Ascending aorta (tissue), 2 donors: Measurements from ENCODE around the gene AFF3. TPM values are rescaled to one million over a fixed set of nuclear protein-coding genes. Genes with fewer than 3 reads are reported as not detected.

ENCODE experiments used
- DNase-seq, 2 donors: peaks; one replicate each; pipeline ENCODE4 v3.0.0-alpha.2; 2019; ENCODE audit warnings: low spot score in 2 of 2
- H3K27ac ChIP-seq, 2 donors: fragments of 200-600 bp; sonication (generic); one replicate each; pipeline ENCODE4 v1.5.1; 2016 to 2017; ENCODE audit warnings: mild to moderate bottlenecking in 1 of 2
- H3K27me3 ChIP-seq: fragments of 200-600 bp; sonication (generic); one replicate; pipeline ENCODE4 v1.5.1; 2017
- H3K36me3 ChIP-seq, 2 donors: fragments of 200-600 bp; sonication (generic); one replicate each; pipeline ENCODE4 v1.5.1; 2016
- H3K4me1 ChIP-seq, 2 donors: fragments of 200-600 bp; sonication (generic); one replicate each; pipeline ENCODE4 v1.5.1; 2016 to 2017; ENCODE audit warnings: mild to moderate bottlenecking in 1 of 2
- H3K4me3 ChIP-seq, 2 donors: fragments of 200-600 bp; sonication (generic); one replicate each; pipeline ENCODE4 v1.5.1; 2016 to 2017; ENCODE audit warnings: mild to moderate bottlenecking in 1 of 2
- H3K9me3 ChIP-seq, 2 donors: fragments of 200-600 bp; sonication (generic); one replicate each; pipeline ENCODE4 v1.5.1; 2016
- CTCF ChIP-seq, 3 experiments: fragments of 200-600 bp in 2 of 3; fragments of 450-650 bp in 1 of 3; sonication (generic) in 2 of 3; IDR thresholded peaks; one replicate each; pipeline ENCODE4 v1.5.1; 2016 to 2019; ENCODE audit warnings: antibody characterized with exemption in 3 of 3, mild to moderate bottlenecking in 1 of 3, moderate library complexity in 1 of 3
- intact Hi-C: fragments of 100-400 bp; cut with DNase I; formaldehyde crosslinking; loops from one replicate; pipeline ENCODE4 v1.15.1; 2023
- total RNA-seq: library from RNA; depleted of rRNA; stranded (reverse); fragments of >200 nt; gene quantifications from one replicate; pipeline ENCODE4 v1.1.0, GENCODE V29; 2016

AFF3 gene
- total RNA-seq, 1 donor from 2014 or later: 7.1 TPM

DNA sequence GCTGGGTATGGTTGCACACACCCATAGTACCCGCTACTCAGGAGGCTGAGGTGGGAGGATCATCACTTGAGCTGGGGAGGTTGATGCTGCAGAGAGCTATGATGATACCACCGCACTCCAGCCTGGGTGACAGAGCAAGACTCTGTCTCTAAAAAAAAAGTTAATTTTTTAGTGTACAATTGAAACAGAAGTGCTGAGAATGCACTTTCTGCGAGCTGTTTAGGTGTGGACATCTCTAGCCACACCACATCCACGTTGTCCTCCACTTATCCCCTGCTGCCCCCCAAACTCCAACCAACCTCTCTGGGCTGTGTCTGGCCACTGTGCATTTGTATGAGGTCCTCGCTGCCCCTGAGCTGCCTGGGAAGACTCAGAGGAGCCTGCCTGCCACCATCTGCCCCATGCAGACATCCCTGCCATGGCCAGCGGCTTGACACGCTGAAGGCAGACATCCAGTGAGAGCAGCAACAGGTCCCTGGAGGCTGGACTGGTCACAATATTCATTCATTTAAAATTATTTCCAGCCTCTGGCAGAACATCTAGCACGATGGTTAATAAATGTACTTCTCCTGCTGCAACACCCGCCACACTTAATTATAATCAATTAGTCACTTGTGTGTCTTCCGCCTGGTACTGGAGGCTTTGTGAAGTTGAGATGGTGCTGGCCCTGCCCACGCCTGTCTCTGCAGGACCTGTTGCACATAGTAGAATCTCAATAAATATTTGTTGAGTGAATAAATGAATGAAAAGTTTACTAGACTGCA, 3.7 kb upstream of the AFF3 start:
- Histone ChIP-seq H3K36me3 (no peaks in the 10 kb centered on the region), H3K4me3 (no peak overlapping the region), H3K4me1 (no peaks in the 10 kb centered on the region), H3K27me3 (no peaks in the 10 kb centered on the region), H3K27ac (no peak overlapping the region), H3K9me3 (no peaks in the 10 kb centered on the region)
- intact Hi-C loops: no loop called here
- TF ChIP-seq CTCF (IDR thresholded peaks at IDR 0.05): no peak
- no peak for DNase-seq

DNA sequence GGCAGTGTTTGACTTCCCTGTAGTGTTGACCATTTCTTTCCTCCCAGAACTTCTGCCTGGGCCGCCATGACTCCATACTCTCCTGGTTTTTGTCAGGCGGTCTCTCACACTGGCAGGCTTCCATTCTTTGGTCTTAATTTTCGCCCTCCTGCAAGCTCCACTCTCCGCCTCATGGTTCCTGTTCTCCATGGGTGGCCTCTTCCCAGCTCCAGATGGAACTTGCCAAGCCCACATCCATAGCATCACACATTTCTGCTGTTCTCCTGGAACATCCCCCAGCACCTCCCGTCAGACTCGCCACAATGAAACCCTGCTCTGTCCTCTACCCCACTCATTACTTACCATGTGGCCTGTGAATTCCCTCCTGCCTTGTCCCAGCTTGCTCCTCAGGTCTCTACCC, 896 bp upstream of the AFF3 start:
- no peak overlapping the region for H3K27ac ChIP-seq
- intact Hi-C loops: no loop called here
- no peaks in the 10 kb centered on the region for H3K4me1 ChIP-seq
- no peak for DNase-seq
- no peak overlapping the region for H3K4me3 ChIP-seq
- no peaks in the 10 kb centered on the region for H3K27me3 ChIP-seq
- TF ChIP-seq CTCF (IDR thresholded peaks at IDR 0.05): no peak
- no peaks in the 10 kb centered on the region for H3K9me3 ChIP-seq
- no peaks in the 10 kb centered on the region for H3K36me3 ChIP-seq

DNA sequence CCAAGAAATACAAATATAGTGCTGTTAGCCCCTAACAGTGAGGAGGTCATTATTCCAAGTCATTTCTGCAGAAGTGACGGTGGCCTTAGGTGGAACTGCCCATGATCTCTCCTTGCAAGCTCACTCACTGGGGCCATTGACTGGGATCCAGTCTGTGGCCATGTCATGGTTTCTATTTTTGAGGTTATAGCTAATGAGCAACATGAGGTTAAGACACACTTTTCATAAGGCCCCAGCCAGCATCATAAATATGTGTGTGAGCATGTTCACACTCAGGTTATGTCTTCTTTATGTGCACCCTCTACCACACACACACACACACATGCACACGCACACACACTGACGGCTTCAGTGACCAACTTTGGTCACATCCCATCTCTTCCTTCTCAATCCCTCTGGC, 484 bp downstream of the AFF3 start:
- no peak for TF ChIP-seq CTCF (IDR thresholded peaks at IDR 0.05)
- Histone ChIP-seq H3K4me3 (no peak overlapping the region), H3K27ac (no peak overlapping the region), H3K27me3 (no peaks in the 10 kb centered on the region), H3K36me3 (no peaks in the 10 kb centered on the region), H3K4me1 (no peaks in the 10 kb centered on the region), H3K9me3 (no peaks in the 10 kb centered on the region)
- intact Hi-C loops: no loop called here
- no peak for DNase-seq

GRCh38 chr2:100140582-100140981, 1.8 kb downstream of the AFF3 start:
- DNase-seq: no peak
- Histone ChIP-seq H3K36me3 (no peaks in the 10 kb centered on the region), H3K27ac (no peak overlapping the region), H3K4me1 (no peaks in the 10 kb centered on the region), H3K9me3 (no peaks in the 10 kb centered on the region), H3K4me3 (no peak overlapping the region), H3K27me3 (no peaks in the 10 kb centered on the region)
- no peak for TF ChIP-seq CTCF (IDR thresholded peaks at IDR 0.05)
- intact Hi-C loops: no loop called here

DNA sequence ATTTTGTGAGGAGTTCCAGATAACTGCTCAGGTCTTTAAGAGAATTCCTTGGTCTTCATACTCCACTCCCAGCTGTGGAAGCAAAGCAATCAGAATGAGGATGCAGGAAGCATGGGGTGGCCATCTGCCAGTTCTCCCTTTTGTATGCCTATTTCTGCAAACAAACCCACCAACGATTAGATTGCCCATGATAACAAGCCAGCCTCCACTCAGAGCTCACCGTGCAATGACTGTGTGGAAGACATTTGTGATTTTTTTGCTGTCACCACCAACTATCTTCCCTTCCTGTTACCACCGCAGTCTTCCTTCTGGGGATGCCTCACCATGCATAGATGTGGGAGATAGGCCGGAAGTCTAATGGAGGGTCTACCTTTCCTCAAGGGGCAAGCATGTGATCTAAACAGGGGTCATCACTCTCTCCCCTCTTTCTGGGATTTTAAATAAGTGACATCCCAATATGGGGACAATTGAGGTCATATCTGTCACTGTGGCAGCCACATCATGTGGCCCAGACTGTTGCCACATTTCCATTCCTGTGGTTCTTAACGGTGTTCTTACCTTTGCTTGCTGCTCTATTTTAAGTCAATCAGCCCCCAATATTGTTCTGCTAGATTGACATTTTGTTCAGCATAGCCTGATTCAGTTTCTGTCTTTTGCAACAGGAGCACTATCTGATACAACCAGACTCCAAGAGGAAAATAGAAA, 4.4 kb downstream of the AFF3 start:
- no peak overlapping the region for H3K4me3 ChIP-seq
- H3K4me1 ChIP-seq: no peaks in the 10 kb centered on the region
- no peak for TF ChIP-seq CTCF (IDR thresholded peaks at IDR 0.05)
- intact Hi-C loops: no loop called here
- H3K36me3 ChIP-seq: no peaks in the 10 kb centered on the region
- H3K27ac ChIP-seq: no peak overlapping the region
- no peaks in the 10 kb centered on the region for H3K9me3 ChIP-seq
- no peaks in the 10 kb centered on the region for H3K27me3 ChIP-seq
- no peak for DNase-seq
